ENCODE results near the gene RALBP1.
"Not testable (repeated sequence)": the region's sequence is repeated elsewhere in the genome, so short reads cannot be mapped to it uniquely, and the experiment has no call there.

Gene RALBP1

DNA sequence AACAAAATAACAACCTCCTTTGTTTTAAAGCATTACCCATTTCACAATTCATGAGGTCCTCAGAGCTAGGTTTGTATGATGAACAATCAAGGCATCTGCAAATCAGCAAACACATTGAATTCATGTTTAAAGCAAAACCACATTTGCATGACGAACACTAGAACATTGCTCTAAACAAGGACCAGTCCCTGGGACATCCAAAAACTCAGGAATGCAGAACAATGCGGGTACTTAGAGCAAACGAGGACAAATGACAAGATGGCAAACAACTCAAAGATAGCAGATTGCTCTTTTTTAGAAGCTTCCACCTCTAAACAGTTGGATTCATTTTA, 45.7 kb upstream of the RALBP1 start:
- Histone ChIP-seq H3K9me3 (ENCODE audit: control insufficient read depth, low read length) (no peaks in the 10 kb centered on the region), H3K27me3 (ENCODE audit: control insufficient read depth, insufficient read depth, low read length) (no peaks in the 10 kb centered on the region), H3K4me2 (ENCODE audit: low read length) (no peak overlapping the region), H3K9ac (no peak overlapping the region), H3K27ac (peak overlapping the region; percentile 82), H2AFZ (peak overlapping the region; percentile 22), H3K4me3 (ENCODE audit: low read depth, low read length) (no peak overlapping the region), H3K36me3 (ENCODE audit: control insufficient read depth, insufficient read depth, low read length) (no peaks in the 10 kb centered on the region), H3K79me2 (no peaks in the 10 kb centered on the region), H3K4me1 (peaks cover 25% of the 10 kb centered on the region)
- TF ChIP-seq, protein P1, sequence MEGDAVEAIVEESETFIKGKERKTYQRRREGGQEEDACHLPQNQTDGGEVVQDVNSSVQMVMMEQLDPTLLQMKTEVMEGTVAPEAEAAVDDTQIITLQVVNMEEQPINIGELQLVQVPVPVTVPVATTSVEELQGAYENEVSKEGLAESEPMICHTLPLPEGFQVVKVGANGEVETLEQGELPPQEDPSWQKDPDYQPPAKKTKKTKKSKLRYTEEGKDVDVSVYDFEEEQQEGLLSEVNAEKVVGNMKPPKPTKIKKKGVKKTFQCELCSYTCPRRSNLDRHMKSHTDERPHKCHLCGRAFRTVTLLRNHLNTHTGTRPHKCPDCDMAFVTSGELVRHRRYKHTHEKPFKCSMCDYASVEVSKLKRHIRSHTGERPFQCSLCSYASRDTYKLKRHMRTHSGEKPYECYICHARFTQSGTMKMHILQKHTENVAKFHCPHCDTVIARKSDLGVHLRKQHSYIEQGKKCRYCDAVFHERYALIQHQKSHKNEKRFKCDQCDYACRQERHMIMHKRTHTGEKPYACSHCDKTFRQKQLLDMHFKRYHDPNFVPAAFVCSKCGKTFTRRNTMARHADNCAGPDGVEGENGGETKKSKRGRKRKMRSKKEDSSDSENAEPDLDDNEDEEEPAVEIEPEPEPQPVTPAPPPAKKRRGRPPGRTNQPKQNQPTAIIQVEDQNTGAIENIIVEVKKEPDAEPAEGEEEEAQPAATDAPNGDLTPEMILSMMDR (IDR thresholded peaks at IDR 0.05): no peak

DNA sequence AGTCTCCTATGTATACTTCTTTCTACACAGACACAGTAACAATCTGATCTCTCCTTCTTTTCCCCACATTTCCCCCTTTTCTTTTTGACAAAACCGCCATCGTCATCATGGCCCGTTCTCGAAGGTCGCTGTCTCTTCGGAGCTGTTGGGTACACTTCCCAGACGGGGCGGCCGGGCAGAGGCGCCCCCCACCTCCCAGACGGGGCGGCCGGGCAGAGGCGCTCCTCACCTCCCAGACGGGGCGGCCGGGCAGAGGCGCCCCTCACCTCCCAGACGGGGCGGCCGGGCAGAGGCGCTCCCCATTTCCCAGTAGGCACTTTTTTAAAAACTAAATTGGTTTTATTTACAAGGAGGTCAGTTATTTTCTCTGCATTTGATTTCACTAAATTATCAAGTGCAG, 45.0 kb upstream of the RALBP1 start:
- H3K36me3 ChIP-seq (ENCODE audit: control insufficient read depth, insufficient read depth, low read length); H3K27ac ChIP-seq; H3K9me3 ChIP-seq (ENCODE audit: control insufficient read depth, low read length); H3K79me2 ChIP-seq; H3K27me3 ChIP-seq (ENCODE audit: control insufficient read depth, insufficient read depth, low read length); H3K9ac ChIP-seq; H3K4me3 ChIP-seq (ENCODE audit: low read depth, low read length); H2AFZ ChIP-seq; H3K4me2 ChIP-seq (ENCODE audit: low read length): not testable (repeated sequence)
- peaks cover 25% of the 10 kb centered on the region for H3K4me1 ChIP-seq

DNA sequence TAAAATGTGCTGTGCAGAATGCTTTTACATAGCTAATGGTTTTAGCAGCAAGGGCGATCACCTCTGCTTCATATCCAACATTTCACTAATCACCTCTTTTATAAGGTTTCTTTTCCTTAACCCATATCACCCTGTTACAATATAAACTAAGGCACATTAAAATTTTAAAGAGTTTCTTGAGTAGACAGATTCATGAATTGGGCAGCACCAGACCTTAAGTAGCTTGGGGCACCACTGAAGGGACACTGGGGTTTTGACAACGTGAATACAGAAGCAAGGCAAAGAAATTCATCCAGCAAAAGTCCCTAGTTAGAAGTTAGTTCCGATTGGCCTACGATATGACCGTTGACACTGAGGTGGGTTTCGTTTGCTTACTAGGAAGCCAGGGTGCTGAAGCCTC, 44.0 kb upstream of the RALBP1 start:
- no peaks in the 10 kb centered on the region for H3K27me3 ChIP-seq (ENCODE audit: control insufficient read depth, insufficient read depth, low read length)
- no peak overlapping the region for H3K9ac ChIP-seq
- H3K27ac ChIP-seq: no peak overlapping the region
- no peaks in the 10 kb centered on the region for H3K36me3 ChIP-seq (ENCODE audit: control insufficient read depth, insufficient read depth, low read length)
- H3K9me3 ChIP-seq (ENCODE audit: control insufficient read depth, low read length): no peaks in the 10 kb centered on the region
- TF ChIP-seq, protein P1 (IDR thresholded peaks at IDR 0.05): no peak
- no peak overlapping the region for H3K4me2 ChIP-seq (ENCODE audit: low read length)
- no peak overlapping the region for H2AFZ ChIP-seq
- H3K4me1 ChIP-seq: peaks cover 25% of the 10 kb centered on the region
- no peaks in the 10 kb centered on the region for H3K79me2 ChIP-seq
- no peak overlapping the region for H3K4me3 ChIP-seq (ENCODE audit: low read depth, low read length)

DNA sequence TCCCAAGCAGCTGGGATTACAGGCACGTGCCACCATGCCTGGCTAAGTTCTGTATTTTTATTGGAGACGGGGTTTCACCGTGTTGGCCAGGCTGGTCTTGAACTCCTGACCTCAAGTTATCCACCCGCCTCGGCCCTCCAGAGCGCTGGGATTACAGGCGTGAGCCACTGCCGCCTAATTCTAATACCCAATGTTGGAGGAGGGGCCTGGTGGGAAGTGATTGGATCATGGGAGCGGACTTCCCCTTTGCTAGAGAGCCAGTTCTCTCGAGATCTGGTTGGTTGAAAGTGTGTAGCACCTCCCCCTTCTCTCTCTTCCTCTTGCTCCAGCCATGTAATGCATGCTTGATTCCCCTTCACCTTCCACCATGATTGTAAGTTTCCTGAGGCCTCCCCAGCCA, 42.2 kb upstream of the RALBP1 start:
- not testable (repeated sequence) for H3K36me3 ChIP-seq (ENCODE audit: control insufficient read depth, insufficient read depth, low read length); H3K79me2 ChIP-seq; H2AFZ ChIP-seq; H3K27ac ChIP-seq; H3K4me3 ChIP-seq (ENCODE audit: low read depth, low read length); H3K4me2 ChIP-seq (ENCODE audit: low read length); H3K9ac ChIP-seq; H3K9me3 ChIP-seq (ENCODE audit: control insufficient read depth, low read length); H3K27me3 ChIP-seq (ENCODE audit: control insufficient read depth, insufficient read depth, low read length)
- peaks cover 19% of the 10 kb centered on the region for H3K4me1 ChIP-seq

DNA sequence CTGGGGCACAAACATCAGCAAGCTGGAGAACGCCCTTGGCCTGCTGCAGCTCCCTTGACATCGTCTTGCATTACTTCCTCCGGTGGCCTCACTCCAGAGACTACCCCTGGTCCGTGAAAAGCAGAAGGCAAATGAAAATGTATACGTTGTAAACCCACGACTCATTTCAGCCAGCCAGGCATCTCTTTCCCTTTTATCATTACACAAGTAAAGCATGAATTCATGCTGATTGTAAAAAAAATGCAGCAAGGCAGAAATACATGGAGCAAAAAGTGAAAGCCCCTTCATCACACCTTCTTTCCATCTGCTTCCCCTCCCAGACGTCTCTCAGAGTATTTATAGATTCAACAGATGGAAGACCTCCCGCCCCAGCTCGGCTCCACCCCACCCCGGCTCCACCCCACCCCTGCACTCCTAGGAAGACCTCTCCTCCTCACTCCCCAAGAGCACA, 41.6 kb upstream of the RALBP1 start:
- Histone ChIP-seq H3K36me3 (ENCODE audit: control insufficient read depth, insufficient read depth, low read length) (no peaks in the 10 kb centered on the region), H3K4me2 (ENCODE audit: low read length) (no peak overlapping the region), H3K4me3 (ENCODE audit: low read depth, low read length) (no peak overlapping the region), H3K27me3 (ENCODE audit: control insufficient read depth, insufficient read depth, low read length) (no peaks in the 10 kb centered on the region), H3K27ac (no peak overlapping the region), H2AFZ (no peak overlapping the region), H3K9ac (no peak overlapping the region), H3K79me2 (no peaks in the 10 kb centered on the region), H3K9me3 (ENCODE audit: control insufficient read depth, low read length) (no peaks in the 10 kb centered on the region), H3K4me1 (peaks cover 14% of the 10 kb centered on the region)
- TF ChIP-seq, protein P1 (IDR thresholded peaks at IDR 0.05): no peak

DNA sequence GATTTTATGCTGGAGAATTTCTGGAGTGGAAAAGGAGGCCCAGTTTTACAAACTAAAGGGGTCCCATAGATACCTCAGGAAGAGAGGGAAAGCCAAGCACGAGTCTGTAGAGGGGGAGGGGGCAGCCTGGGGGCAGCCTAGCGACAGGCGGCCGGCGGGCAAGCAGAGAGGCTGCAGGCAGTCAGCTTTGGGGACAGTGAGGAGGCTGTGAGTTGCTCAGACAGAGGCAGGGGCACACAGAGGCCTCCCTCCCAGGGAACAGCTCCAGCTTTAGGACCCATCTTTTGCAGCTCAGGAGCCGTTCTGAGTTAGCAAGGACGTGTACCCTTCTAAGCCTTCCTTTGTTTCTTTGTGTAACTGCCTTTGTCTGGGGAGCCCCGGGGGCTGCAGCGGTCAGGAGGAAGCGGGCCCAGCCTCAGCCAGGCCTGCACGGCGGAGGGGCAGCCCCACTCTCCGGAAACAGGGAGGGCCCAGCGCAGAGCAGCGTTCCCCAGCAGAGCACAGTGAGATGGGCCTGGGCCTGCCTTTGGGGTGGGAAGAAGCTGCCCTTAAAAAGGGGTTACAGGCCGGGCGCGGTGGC, 41.1 kb upstream of the RALBP1 start:
- H3K9ac ChIP-seq: no peak overlapping the region
- H3K4me2 ChIP-seq (ENCODE audit: low read length): no peak overlapping the region
- no peaks in the 10 kb centered on the region for H3K79me2 ChIP-seq
- no peak overlapping the region for H2AFZ ChIP-seq
- H3K27ac ChIP-seq: no peak overlapping the region
- no peaks in the 10 kb centered on the region for H3K36me3 ChIP-seq (ENCODE audit: control insufficient read depth, insufficient read depth, low read length)
- no peak overlapping the region for H3K4me3 ChIP-seq (ENCODE audit: low read depth, low read length)
- TF ChIP-seq, protein P1 (IDR thresholded peaks at IDR 0.05): no peak
- H3K9me3 ChIP-seq (ENCODE audit: control insufficient read depth, low read length): no peaks in the 10 kb centered on the region
- H3K4me1 ChIP-seq: peaks cover 9% of the 10 kb centered on the region
- H3K27me3 ChIP-seq (ENCODE audit: control insufficient read depth, insufficient read depth, low read length): no peaks in the 10 kb centered on the region

Data from parathyroid adenoma (tissue), 2 donors.